Measurements from ENCODE around the gene CABYR. TPM values are rescaled to one million over a fixed set of nuclear protein-coding genes. Genes with fewer than 3 reads are reported as not detected.

CABYR gene
- polyA plus RNA-seq, 4 donors, result 1.2 to 2.1 TPM; not detected in 2

Other genes with a start within 250 kb of the CABYR start
- gene TTC39C, start 124.3 kb upstream of the CABYR start, polyA plus RNA-seq, result 10 to 100 TPM in 1 of 4 donors, 1 to 10 TPM in 3; 4.9 to 10.3 (median 8.1) TPM

All from small intestine (tissue), 4 donors.